GM12875 (cell line): ENCODE data around the gene TNIK.

Experiments
- H3K4me3 ChIP-seq: one replicate; pipeline ENCODE4 v1.5.1; 2011; ENCODE audit warnings: low read depth, low read length, control low read depth
- TF ChIP-seq, protein P1 (sequence below): IDR thresholded peaks from 2 replicates; pipeline ENCODE4 v1.5.1; 2011; ENCODE audit warnings: low read depth, mild to moderate bottlenecking, control low read depth, inconsistent platforms, low read length, moderate library complexity, borderline replicate concordance; ENCODE audit not compliant: insufficient read depth

The TNIK gene

DNA sequence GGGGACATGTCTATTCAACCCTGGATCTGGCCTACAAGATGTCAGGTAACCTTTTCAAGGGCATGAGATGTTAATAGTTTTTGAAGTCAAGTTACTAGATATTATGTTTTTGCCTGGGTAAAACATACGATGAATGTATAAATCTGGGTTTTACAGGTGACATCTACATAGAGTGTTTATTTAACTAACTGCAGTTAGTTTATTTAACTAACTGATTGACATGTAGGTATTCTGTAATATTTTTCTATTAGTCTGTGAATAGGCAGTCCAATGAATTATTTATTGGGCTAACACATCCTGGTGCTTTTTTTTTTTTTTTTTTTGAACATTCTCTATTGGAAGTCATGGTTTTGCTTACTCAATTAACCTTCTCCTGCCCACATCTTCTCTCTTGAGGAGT lies 38.7 kb upstream of the TNIK start:
- TF ChIP-seq, protein P1, sequence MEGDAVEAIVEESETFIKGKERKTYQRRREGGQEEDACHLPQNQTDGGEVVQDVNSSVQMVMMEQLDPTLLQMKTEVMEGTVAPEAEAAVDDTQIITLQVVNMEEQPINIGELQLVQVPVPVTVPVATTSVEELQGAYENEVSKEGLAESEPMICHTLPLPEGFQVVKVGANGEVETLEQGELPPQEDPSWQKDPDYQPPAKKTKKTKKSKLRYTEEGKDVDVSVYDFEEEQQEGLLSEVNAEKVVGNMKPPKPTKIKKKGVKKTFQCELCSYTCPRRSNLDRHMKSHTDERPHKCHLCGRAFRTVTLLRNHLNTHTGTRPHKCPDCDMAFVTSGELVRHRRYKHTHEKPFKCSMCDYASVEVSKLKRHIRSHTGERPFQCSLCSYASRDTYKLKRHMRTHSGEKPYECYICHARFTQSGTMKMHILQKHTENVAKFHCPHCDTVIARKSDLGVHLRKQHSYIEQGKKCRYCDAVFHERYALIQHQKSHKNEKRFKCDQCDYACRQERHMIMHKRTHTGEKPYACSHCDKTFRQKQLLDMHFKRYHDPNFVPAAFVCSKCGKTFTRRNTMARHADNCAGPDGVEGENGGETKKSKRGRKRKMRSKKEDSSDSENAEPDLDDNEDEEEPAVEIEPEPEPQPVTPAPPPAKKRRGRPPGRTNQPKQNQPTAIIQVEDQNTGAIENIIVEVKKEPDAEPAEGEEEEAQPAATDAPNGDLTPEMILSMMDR = no peak
- H3K4me3 ChIP-seq = no peak overlapping the region

- no peak overlapping the region for H3K4me3 ChIP-seq
- TF ChIP-seq, protein P1 = no peak
Observed at GRCh38 chr3:171497468-171497867, 37.3 kb upstream of the TNIK start.

DNA sequence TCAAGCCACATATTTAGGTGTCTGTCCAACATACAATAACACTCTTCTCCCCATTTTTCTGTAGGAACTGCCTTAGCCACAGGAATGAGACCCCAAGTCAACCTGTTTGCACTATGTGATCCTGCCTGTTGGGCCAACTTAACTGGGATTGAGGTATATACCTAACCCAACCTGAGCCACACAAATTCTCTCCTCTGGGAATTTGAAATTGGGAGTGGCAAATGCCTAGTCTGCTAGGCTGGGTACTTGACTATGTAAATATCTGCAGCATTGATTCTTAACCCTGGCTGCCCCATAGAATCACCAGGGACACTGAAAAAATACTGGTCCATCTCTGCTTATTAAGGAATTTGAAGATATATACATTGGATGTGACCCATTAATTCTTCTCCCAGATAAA lies 35.2 kb upstream of the TNIK start:
- TF ChIP-seq, protein P1 = no peak
- no peak overlapping the region for H3K4me3 ChIP-seq

DNA sequence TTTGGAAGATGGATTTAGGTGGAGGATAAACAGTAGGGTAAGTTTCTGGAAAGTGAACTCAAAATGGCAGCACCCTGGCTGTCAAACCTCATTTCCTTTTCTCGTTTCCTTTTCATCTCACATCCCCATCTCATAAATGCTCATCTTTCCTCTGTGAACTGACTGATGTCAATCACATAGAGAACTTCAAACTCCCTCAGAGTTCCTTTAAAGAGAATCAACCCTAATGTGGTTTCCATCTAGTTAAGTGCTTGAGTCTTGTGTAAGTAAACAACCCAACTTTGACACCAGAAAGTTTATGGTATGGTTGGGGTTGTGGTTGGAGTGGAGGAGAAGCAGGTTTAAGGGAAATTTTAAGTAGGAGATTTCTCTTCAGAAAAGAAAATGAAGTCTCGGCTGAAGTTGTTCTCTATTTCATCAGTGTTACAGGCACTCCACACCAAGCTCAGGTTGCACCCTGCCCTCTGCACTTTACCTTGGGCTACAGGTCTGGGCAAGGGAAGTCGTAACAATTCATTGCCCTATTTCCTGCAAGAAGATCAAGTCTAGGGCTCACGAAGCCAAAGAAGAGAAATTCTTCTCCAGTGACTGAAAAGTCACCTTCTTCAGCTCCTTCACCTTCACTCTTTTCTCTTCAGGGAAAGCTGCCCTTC lies 34.4 kb upstream of the TNIK start:
- H3K4me3 ChIP-seq = no peak overlapping the region
- TF ChIP-seq, protein P1 = no peak

- no peak overlapping the region for H3K4me3 ChIP-seq
- TF ChIP-seq, protein P1 = no peak
Observed at GRCh38 chr3:171491361-171491760, 31.2 kb upstream of the TNIK start.

DNA sequence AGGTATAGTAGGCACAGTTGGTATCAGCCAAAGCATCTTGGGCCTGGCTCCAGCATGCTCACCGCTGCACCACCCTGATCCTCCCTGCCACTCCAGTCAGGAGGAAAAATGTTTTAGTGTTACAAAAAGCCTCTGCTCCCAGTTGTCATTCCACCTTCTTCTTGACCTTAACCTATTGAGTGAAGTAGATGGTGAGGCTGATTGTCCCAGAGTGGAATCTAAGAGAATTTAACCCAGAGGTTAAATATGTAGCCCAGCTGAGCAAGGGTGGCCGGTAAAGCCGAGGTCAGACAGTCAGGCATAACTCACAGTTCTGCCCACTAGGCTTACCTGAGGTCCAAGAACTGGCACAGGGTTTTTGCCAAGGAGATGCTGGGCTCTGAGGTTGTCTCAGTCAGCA lies 30.7 kb upstream of the TNIK start:
- no peak overlapping the region for H3K4me3 ChIP-seq
- TF ChIP-seq, protein P1 = no peak

DNA sequence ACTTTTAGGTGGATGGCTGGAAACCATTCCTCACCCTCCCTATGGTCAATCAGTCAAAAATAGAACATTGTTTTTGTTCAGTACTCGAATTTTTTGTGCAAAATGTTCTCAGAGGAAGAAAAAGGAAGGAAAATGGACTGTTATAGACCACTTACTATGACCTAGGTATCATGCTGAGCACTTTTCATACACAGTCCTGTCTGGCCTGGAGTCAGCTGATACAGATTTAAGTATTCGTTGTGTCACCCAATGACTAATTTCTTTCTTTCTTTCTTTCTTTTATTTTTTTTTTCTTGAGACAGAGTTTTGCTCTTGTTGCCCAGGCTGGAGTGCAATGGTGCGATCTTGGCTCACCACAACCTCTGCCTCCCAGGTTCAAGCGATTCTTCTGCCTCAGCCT lies 29.1 kb upstream of the TNIK start:
- TF ChIP-seq, protein P1 = no peak
- no peak overlapping the region for H3K4me3 ChIP-seq
